ENCODE measurements around the gene NOVA1. TPM values are rescaled to one million over a fixed set of nuclear protein-coding genes. Genes with fewer than 3 reads are reported as not detected.

Gene NOVA1
- total RNA-seq, 1 donor from 2014 or later, result 62.7 TPM

- DNase-seq (ENCODE audit: low read depth, low spot score), result no peak
- H3K4me3 Mint-ChIP-seq, result no peak overlapping the region
- no peak overlapping the region for H3K27ac Mint-ChIP-seq (ENCODE audit: unreplicated experiment)
These were observed 49.4 kb downstream of the NOVA1 start for GRCh38 chr14:26548406-26548805.

DNA sequence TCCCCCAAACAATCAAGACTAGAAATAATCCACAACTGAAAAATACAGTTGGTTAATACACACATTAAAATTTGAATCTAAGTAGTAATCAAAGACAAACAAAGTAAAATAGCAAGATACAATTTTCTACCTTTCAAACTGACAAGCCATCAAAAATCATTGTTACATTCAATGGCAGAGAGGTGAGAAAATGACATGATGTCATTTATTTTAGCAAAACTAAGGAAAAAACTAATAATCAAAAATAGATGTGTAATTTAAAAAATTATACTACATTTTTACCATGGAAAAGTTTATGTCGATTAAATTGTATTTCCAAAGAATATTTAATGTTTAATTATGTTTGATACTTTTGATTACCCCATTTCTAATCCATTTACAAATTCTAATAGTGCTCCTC lies 59.7 kb downstream of the NOVA1 start:
- no peak for TF ChIP-seq CTCF (conservative IDR thresholded peaks at IDR 0.05)
- DNase-seq (ENCODE audit: low read depth, low spot score), result no peak
- H3K4me1 Mint-ChIP-seq, result peaks cover 2% of the 10 kb centered on the region
- no peaks in the 10 kb centered on the region for H3K27me3 Mint-ChIP-seq (ENCODE audit: low read depth)
- H3K9me3 Mint-ChIP-seq, result peaks cover 5% of the 10 kb centered on the region
- H3K27ac Mint-ChIP-seq (ENCODE audit: unreplicated experiment), result no peak overlapping the region
- no peak overlapping the region for H3K4me3 Mint-ChIP-seq
- H3K36me3 Mint-ChIP-seq (ENCODE audit: low read depth), result peaks cover 14% of the 10 kb centered on the region

More at GRCh38 chr14:26548406-26548805, 49.4 kb downstream of the NOVA1 start:
- Mint-ChIP-seq H3K4me1 (peaks cover 14% of the 10 kb centered on the region), H3K27me3 (ENCODE audit: low read depth) (no peaks in the 10 kb centered on the region), H3K36me3 (ENCODE audit: low read depth) (peaks cover 11% of the 10 kb centered on the region), H3K9me3 (no peaks in the 10 kb centered on the region)
- no peak for TF ChIP-seq CTCF (conservative IDR thresholded peaks at IDR 0.05)

DNA sequence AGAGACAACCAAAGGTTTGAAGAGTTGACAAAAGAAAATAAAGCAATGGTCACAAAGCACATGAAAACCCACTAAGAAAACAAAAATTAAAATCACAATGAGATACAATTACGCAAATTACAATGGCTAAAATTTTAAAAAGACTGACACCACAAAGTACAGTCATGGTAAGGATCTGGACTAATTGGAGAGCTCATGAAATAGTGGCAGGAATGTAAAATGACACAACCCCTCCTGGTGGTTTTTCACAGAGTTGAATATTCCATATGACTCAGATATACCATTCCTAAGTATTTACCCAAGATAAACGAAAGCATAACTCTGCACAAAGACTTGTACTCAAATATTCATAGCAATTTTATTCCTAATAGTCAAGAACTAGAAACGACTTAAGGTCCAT lies 65.9 kb downstream of the NOVA1 start:
- Mint-ChIP-seq H3K27me3 (ENCODE audit: low read depth) (no peaks in the 10 kb centered on the region), H3K36me3 (ENCODE audit: low read depth) (peaks cover 31% of the 10 kb centered on the region), H3K4me3 (no peak overlapping the region), H3K27ac (ENCODE audit: unreplicated experiment) (no peak overlapping the region), H3K4me1 (peaks cover 13% of the 10 kb centered on the region), H3K9me3 (peaks cover 6% of the 10 kb centered on the region)
- peak; percentile 34 for TF ChIP-seq CTCF (conservative IDR thresholded peaks at IDR 0.05)
- DNase-seq (ENCODE audit: low read depth, low spot score), result no peak

DNA sequence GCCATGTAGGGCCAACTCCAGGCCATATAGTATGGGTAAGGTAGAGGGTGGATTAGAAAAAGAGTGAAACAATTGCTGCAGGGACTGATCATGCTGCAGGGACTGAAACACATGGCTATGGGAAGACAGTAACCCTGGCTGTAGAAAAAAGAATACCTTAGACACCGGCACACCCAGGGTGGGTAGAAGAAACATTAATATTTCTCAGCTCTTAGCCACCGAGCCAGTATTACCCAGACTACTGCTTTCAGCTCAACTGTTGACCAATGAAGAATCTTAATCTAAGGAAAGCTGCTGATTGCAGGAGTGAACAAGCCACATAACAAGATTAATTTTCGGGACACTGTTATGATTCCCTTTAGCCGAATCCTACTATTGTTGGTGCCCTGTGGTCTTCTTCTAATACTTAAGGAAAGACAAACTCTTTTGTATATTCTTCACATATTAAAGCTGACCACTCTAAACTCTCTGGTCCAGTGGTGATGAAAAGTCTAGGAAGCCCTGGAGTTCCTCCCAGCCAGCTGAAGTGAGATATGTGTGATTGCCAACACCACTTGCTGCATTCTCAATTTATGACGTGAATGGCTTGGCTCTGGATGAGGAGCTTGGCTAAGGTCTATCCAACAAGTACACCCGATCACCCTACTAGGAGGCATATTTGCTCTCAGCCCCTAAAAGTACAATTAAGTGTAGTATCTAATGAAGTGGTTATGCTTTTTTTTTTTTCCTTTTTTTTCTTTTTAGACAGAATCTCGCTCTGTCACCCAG lies 69.2 kb downstream of the NOVA1 start:
- Mint-ChIP-seq H3K4me1 (peaks cover 13% of the 10 kb centered on the region), H3K4me3 (no peak overlapping the region), H3K9me3 (peaks cover 8% of the 10 kb centered on the region), H3K36me3 (ENCODE audit: low read depth) (peaks cover 29% of the 10 kb centered on the region), H3K27ac (ENCODE audit: unreplicated experiment) (no peak overlapping the region), H3K27me3 (ENCODE audit: low read depth) (no peaks in the 10 kb centered on the region)
- TF ChIP-seq CTCF (conservative IDR thresholded peaks at IDR 0.05), result no peak
- no peak for DNase-seq (ENCODE audit: low read depth, low spot score)

DNA sequence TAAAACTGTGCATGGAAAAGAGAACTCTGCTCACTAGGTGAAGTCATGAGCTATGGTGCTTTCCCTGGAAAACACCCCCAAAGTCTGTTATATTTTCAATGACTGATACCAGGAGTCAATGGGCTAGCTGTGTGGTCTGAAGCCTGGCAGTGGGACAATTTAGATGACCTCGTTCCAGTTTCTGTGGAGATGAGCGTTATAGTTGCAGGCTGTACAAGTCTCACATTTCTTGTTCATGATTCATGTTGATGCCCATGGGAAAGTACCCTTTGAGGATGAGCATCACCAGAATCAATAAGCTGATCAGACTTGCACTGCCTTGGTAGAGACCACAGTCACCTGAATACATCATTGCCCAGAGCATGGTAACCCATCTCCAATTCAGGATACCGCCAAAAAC lies 70.7 kb downstream of the NOVA1 start:
- H3K27me3 Mint-ChIP-seq (ENCODE audit: low read depth), result no peaks in the 10 kb centered on the region
- peaks cover 28% of the 10 kb centered on the region for H3K36me3 Mint-ChIP-seq (ENCODE audit: low read depth)
- no peak overlapping the region for H3K4me3 Mint-ChIP-seq
- H3K27ac Mint-ChIP-seq (ENCODE audit: unreplicated experiment), result peak overlapping the region; percentile 57
- H3K4me1 Mint-ChIP-seq, result peaks cover 13% of the 10 kb centered on the region
- DNase-seq (ENCODE audit: low read depth, low spot score), result no peak
- no peak for TF ChIP-seq CTCF (conservative IDR thresholded peaks at IDR 0.05)
- H3K9me3 Mint-ChIP-seq, result peaks cover 8% of the 10 kb centered on the region

All from neural crest cell (in vitro differentiated cells).